ENCODE measurements around the gene DAPK1. TPM values are rescaled to one million over a fixed set of nuclear protein-coding genes. Genes with fewer than 3 reads are reported as not detected.
A peak's percentile ranks its signal among the peaks of the same experiment; 100 is the strongest.

DAPK1 gene
- total and polyA plus RNA-seq, 2 donors from 2014 or later = 15.5 to 166 TPM

- Histone ChIP-seq H3K4me3 (ENCODE audit: low read length in 3 of 3) (no peak overlapping the region), H3K9me3 (ENCODE audit: control insufficient read depth in 2 of 3, insufficient read depth in 1 of 3, low read length in 3 of 3) (peaks cover 0 to 6% (median 0%) of the 10 kb centered on the region in 3 donors), H3K27me3 (ENCODE audit: control insufficient read depth, insufficient read depth, low read length) (no peaks in the 10 kb centered on the region), H3K27ac (ENCODE audit: low read depth in 2 of 2, low read length in 2 of 2) (no peak overlapping the region), H3K36me3 (ENCODE audit: control insufficient read depth in 2 of 3, insufficient read depth in 3 of 3, low read length in 3 of 3) (peaks cover 0 to 20% (median 4%) of the 10 kb centered on the region in 3 donors), H3K9ac (ENCODE audit: low read length in 3 of 3) (no peak overlapping the region), H3K4me1 (ENCODE audit: control insufficient read depth in 2 of 3, insufficient read depth in 2 of 3, low read depth in 1 of 3, low read length in 3 of 3) (peaks cover 0 to 1% (median 0%) of the 10 kb centered on the region in 3 donors)
- intact Hi-C loops (cut with DNase I) = loop anchor here (10.0 kb wide), 1 partner anchor 328 kb away; no protein-coding TSS in a partner anchor
- no peak for FAIRE-seq
- TF ChIP-seq CTCF (IDR thresholded peaks at IDR 0.05; ENCODE audit: borderline replicate concordance, extremely low read depth, insufficient read depth) = peak; percentile 74
- peak; percentile 56 to 91 (median 77) for DNase-seq
Measured at GRCh38 chr9:87662808-87663528, 165.3 kb downstream of the DAPK1 start.

DNA sequence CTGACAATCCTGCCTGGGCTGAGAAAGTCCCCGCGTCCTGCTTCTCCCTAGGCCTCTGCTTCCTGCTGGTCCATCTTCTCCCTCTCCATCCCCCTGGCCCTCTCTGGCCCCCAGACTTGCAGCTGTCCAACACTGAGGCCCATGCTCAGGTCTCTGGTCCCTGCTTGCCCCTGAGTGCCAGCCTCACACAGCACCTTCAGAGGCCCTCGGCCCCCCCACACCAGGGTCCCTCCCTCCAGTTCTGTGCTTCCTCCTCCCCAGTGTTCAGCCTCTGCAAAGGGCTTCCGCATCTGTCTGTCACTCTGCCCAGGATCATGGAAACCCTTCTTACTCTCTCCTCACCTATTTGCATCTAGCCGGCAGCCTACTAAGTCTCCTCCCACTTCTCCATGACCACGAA is 165.9 kb downstream of the DAPK1 start:
- H3K4me3 ChIP-seq (ENCODE audit: low read length in 3 of 3) = no peak overlapping the region
- DNase-seq = peak in 1 of 5 donors; percentile 34
- no peak overlapping the region for H3K9ac ChIP-seq (ENCODE audit: low read length in 3 of 3)
- no peak for FAIRE-seq
- no peaks in the 10 kb centered on the region for H3K27me3 ChIP-seq (ENCODE audit: control insufficient read depth, insufficient read depth, low read length)
- H3K4me1 ChIP-seq (ENCODE audit: control insufficient read depth in 2 of 3, insufficient read depth in 2 of 3, low read depth in 1 of 3, low read length in 3 of 3) = no peaks in the 10 kb centered on the region
- intact Hi-C loops (cut with DNase I) = loop anchor here (10.0 kb wide), 1 partner anchor 329 kb away; no protein-coding TSS in a partner anchor
- H3K36me3 ChIP-seq (ENCODE audit: control insufficient read depth in 2 of 3, insufficient read depth in 3 of 3, low read length in 3 of 3) = peaks cover 3 to 18% (median 4%) of the 10 kb centered on the region in 3 donors
- no peak for TF ChIP-seq CTCF (IDR thresholded peaks at IDR 0.05; ENCODE audit: borderline replicate concordance, extremely low read depth, insufficient read depth)
- H3K9me3 ChIP-seq (ENCODE audit: control insufficient read depth in 2 of 3, insufficient read depth in 1 of 3, low read length in 3 of 3) = peaks cover 0 to 6% (median 0%) of the 10 kb centered on the region in 3 donors
- no peak overlapping the region for H3K27ac ChIP-seq (ENCODE audit: low read depth in 2 of 2, low read length in 2 of 2)

DNA sequence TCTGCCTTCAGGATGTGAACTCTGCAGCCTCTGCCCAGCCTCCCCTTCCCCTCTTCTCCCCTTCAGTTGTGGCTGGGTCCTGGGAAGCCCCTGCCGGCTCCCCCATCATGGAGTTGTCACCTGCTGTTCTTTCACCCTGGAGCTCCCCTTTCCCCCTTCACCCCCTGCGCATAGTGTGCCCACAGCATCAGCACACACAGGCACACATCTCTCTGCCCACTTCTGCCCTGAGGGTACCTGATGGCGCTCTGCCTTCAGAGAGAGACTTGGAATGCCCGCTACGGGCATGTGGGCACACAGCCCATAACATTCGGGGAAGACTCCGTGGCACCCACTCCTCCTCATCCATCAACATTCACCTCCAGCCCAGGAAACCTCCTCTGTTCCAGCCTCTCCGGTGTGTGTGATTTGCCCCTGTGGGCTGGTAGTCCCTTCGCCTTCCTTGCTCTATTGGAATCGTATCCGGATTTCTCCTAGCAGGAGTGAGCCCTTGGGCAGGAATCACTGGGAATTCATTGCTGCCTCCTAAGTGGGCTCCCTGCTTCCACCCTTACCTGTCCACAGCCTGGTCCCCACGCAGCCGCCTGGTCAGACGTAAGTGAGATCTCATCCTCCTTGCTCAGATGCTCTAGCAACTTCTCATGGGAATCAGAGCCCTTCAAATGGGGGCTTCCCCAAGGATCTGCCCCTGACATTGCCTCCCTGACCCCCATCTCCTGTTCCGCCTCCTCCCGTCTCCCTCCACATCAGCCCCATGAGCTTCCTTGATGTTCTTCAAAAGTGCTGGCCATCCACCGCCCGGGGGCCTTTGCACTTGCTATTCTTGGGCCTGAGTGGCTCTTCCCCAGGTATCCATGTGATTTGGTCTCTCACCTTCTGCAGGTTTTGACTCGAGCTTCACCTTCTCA is 166.7 kb downstream of the DAPK1 start:
- DNase-seq (peak in 1 of 5 donors; percentile 26), FAIRE-seq (no peak)
- no peaks in the 10 kb centered on the region for H3K27me3 ChIP-seq (ENCODE audit: control insufficient read depth, insufficient read depth, low read length)
- H3K9me3 ChIP-seq (ENCODE audit: control insufficient read depth in 2 of 3, insufficient read depth in 1 of 3, low read length in 3 of 3) = peaks cover 0 to 6% (median 0%) of the 10 kb centered on the region in 3 donors
- no peaks in the 10 kb centered on the region for H3K4me1 ChIP-seq (ENCODE audit: control insufficient read depth in 2 of 3, insufficient read depth in 2 of 3, low read depth in 1 of 3, low read length in 3 of 3)
- H3K27ac ChIP-seq (ENCODE audit: low read depth in 2 of 2, low read length in 2 of 2) = no peak overlapping the region
- H3K4me3 ChIP-seq (ENCODE audit: low read length in 3 of 3) = no peak overlapping the region
- intact Hi-C loops (cut with DNase I) = loop anchor here (10.0 kb wide), 1 partner anchor 330 kb away; no protein-coding TSS in a partner anchor
- H3K9ac ChIP-seq (ENCODE audit: low read length in 3 of 3) = no peak overlapping the region
- H3K36me3 ChIP-seq (ENCODE audit: control insufficient read depth in 2 of 3, insufficient read depth in 3 of 3, low read length in 3 of 3) = peaks cover 3 to 20% (median 4%) of the 10 kb centered on the region in 3 donors
- no peak for TF ChIP-seq CTCF (IDR thresholded peaks at IDR 0.05; ENCODE audit: borderline replicate concordance, extremely low read depth, insufficient read depth)
